H9 (cell line): Measurements from ENCODE around the gene IFNL3. TPM values are rescaled to one million over a fixed set of nuclear protein-coding genes. Genes with fewer than 3 reads are reported as not detected.

Experiments
- DNase-seq: peaks from one replicate; pipeline ENCODE4 v3.0.0-alpha.2; 2017
- H2AFZ ChIP-seq: one replicate; pipeline ENCODE4 v1.6.1; 2013; ENCODE audit warnings: mild to moderate bottlenecking, low read length, control low read depth, moderate library complexity
- H2AK5ac ChIP-seq: 2 replicates; pipeline ENCODE4 v1.6.1; 2013; ENCODE audit warnings: low read length, control low read depth, mixed read lengths; ENCODE audit not compliant: insufficient read length
- H2BK120ac ChIP-seq: one replicate; pipeline ENCODE4 v1.6.1; 2013; ENCODE audit warnings: low read depth, mild to moderate bottlenecking, low read length, control low read depth, inconsistent platforms; ENCODE audit not compliant: poor library complexity, severe bottlenecking
- H2BK12ac ChIP-seq: 2 replicates; pipeline ENCODE4 v1.6.1; 2013; ENCODE audit warnings: low read length, control low read depth, mixed read lengths, low read depth; ENCODE audit not compliant: insufficient read length
- H2BK15ac ChIP-seq: 2 replicates; pipeline ENCODE4 v1.6.1; 2013; ENCODE audit warnings: low read depth, low read length, control low read depth
- H2BK20ac ChIP-seq: one replicate; pipeline ENCODE4 v1.6.1; 2013; ENCODE audit warnings: low read depth, mild to moderate bottlenecking, low read length, control low read depth, inconsistent platforms; ENCODE audit not compliant: poor library complexity, severe bottlenecking
- H2BK5ac ChIP-seq: 2 replicates; pipeline ENCODE4 v1.6.1; 2013; ENCODE audit warnings: low read length, control low read depth, mixed read lengths; ENCODE audit not compliant: insufficient read length
- H3K14ac ChIP-seq: 2 replicates; pipeline ENCODE4 v1.6.1; 2013; ENCODE audit warnings: low read length, control low read depth; ENCODE audit not compliant: insufficient read depth
- H3K18ac ChIP-seq: 2 replicates; pipeline ENCODE4 v1.6.1; 2013; ENCODE audit warnings: low read depth, mild to moderate bottlenecking, mixed read lengths, low read length, control low read depth; ENCODE audit not compliant: insufficient read length
- H3K23ac ChIP-seq: 2 replicates; pipeline ENCODE4 v1.6.1; 2013; ENCODE audit warnings: low read length, control low read depth, mixed read lengths, low read depth; ENCODE audit not compliant: insufficient read length
- H3K23me2 ChIP-seq: 2 replicates; pipeline ENCODE4 v1.6.1; 2013; ENCODE audit warnings: low read depth, mild to moderate bottlenecking, mixed read lengths, low read length, control low read depth; ENCODE audit not compliant: insufficient read length, poor library complexity, severe bottlenecking
- H3K27ac ChIP-seq: 2 replicates; pipeline ENCODE4 v1.5.1; 2013; ENCODE audit warnings: low read length, control low read depth, mixed read lengths, low read depth; ENCODE audit not compliant: insufficient read length
- H3K27me3 ChIP-seq: 2 replicates; pipeline ENCODE4 v1.6.1; 2013; ENCODE audit warnings: low read length, control low read depth, inconsistent platforms; ENCODE audit not compliant: insufficient read depth
- H3K4ac ChIP-seq: 2 replicates; pipeline ENCODE4 v1.6.1; 2013; ENCODE audit warnings: low read depth, mild to moderate bottlenecking, control low read depth, inconsistent platforms, low read length, moderate library complexity
- H3K4me1 ChIP-seq: 2 replicates; pipeline ENCODE4 v1.6.1; 2013; ENCODE audit warnings: low read length, control low read depth, inconsistent platforms; ENCODE audit not compliant: insufficient read depth
- H3K4me2 ChIP-seq: 2 replicates; pipeline ENCODE4 v1.6.1; 2013; ENCODE audit warnings: low read length, control low read depth, mixed read lengths; ENCODE audit not compliant: insufficient read length, insufficient read depth
- H3K56ac ChIP-seq: 2 replicates; pipeline ENCODE4 v1.6.1; 2013; ENCODE audit warnings: low read depth, mild to moderate bottlenecking, mixed read lengths, low read length, control low read depth; ENCODE audit not compliant: insufficient read length
- H3K79me1 ChIP-seq: 2 replicates; pipeline ENCODE4 v1.6.1; 2013; ENCODE audit warnings: low read depth, mild to moderate bottlenecking, moderate library complexity, low read length, control low read depth, inconsistent platforms; ENCODE audit not compliant: insufficient read depth, poor library complexity, severe bottlenecking
- H3K79me2 ChIP-seq: 2 replicates; pipeline ENCODE4 v1.6.1; 2013; ENCODE audit warnings: low read length, control low read depth, inconsistent platforms; ENCODE audit not compliant: insufficient read depth
- H3K9ac ChIP-seq: 2 replicates; pipeline ENCODE4 v1.6.1; 2013; ENCODE audit warnings: low read length, control low read depth, mixed read lengths; ENCODE audit not compliant: insufficient read length; ENCODE audit errors: extremely low read depth
- H3K9me3 ChIP-seq: one replicate; pipeline ENCODE4 v1.6.1; 2013; ENCODE audit warnings: low read depth, low read length, inconsistent platforms; ENCODE audit not compliant: control insufficient read depth
- H3T11ph ChIP-seq: one replicate; pipeline ENCODE4 v1.6.1; 2013; ENCODE audit warnings: mild to moderate bottlenecking, low read length, control low read depth, inconsistent platforms
- H4K20me1 ChIP-seq: one replicate; pipeline ENCODE4 v1.6.1; 2013; ENCODE audit not compliant: control insufficient read depth, insufficient read length, insufficient read depth
- H4K5ac ChIP-seq: 2 replicates; pipeline ENCODE4 v1.6.1; 2013; ENCODE audit warnings: low read depth, mild to moderate bottlenecking, mixed read lengths, low read length, control low read depth; ENCODE audit not compliant: insufficient read length
- H4K8ac ChIP-seq: replicated peaks from 2 replicates; pipeline ENCODE4 v1.6.1; 2013; ENCODE audit warnings: low read length, control low read depth, mixed read lengths, low read depth; ENCODE audit not compliant: insufficient read length
- H4K91ac ChIP-seq: 2 replicates; pipeline ENCODE4 v1.6.1; 2013; ENCODE audit warnings: low read depth, mild to moderate bottlenecking, moderate library complexity, mixed read lengths, low read length, control low read depth; ENCODE audit not compliant: insufficient read length
- H3K27ac Mint-ChIP-seq, 3 experiments: 2 replicates in 2 of 3; 3 replicates in 1 of 3; pipeline ENCODE4 v1.8.0; 2020 to 2021; ENCODE audit warnings: mixed read lengths in 3 of 3, mild to moderate bottlenecking in 1 of 3, moderate library complexity in 1 of 3
- H3K27me3 Mint-ChIP-seq: 2 replicates; pipeline ENCODE4 v1.8.0; 2021; ENCODE audit warnings: low read depth, mild to moderate bottlenecking, moderate library complexity, mixed read lengths
- H3K36me3 Mint-ChIP-seq, 3 experiments: 2 replicates in 2 of 3; 3 replicates in 1 of 3; pipeline ENCODE4 v1.8.0; 2020 to 2021; ENCODE audit warnings: low read depth in 3 of 3, mixed read lengths in 3 of 3; ENCODE audit not compliant: insufficient read depth in 1 of 3
- H3K4me1 Mint-ChIP-seq, 2 experiments: 2 replicates each; pipeline ENCODE4 v1.8.0; 2020; ENCODE audit warnings: mixed read lengths in 2 of 2
- H3K4me3 Mint-ChIP-seq, 2 experiments: 2 replicates in 1 of 2; 3 replicates in 1 of 2; pipeline ENCODE4 v1.8.0; 2020 to 2021; ENCODE audit warnings: mild to moderate bottlenecking in 2 of 2, mixed read lengths in 2 of 2, moderate library complexity in 1 of 2
- H3K9me3 Mint-ChIP-seq, 2 experiments: 2 replicates in 1 of 2; 3 replicates in 1 of 2; pipeline ENCODE4 v1.8.0; 2020; ENCODE audit warnings: mild to moderate bottlenecking in 2 of 2, mixed read lengths in 2 of 2, moderate library complexity in 1 of 2
- WGBS: extraction: QIAGEN DNeasy Blood & Tissue Kit; methylation state at CpG from one replicate; pipeline ENCODE4 v1.1.7; 2013; ENCODE audit warnings: missing lambda C conversion rate, low lambda C conversion rate, mixed read lengths; ENCODE audit not compliant: insufficient read length; ENCODE audit errors: extremely low coverage; 5-methylcytosine and 5-hydroxymethylcytosine counted together
- total RNA-seq: library from RNA; stranded (reverse); gene quantifications from 2 replicates; pipeline ENCODE4 v1.2.1, GENCODE V29; 2021
- TF ChIP-seq, protein P1 (sequence below): fragments of 200-600 bp; sonication (generic); conservative IDR thresholded peaks from 3 replicates; pipeline ENCODE4 v1.8.0; 2021; ENCODE audit warnings: antibody characterized with exemption, mild to moderate bottlenecking

Gene IFNL3
- total RNA-seq, 1 experiment from 2014 or later = not detected

DNA sequence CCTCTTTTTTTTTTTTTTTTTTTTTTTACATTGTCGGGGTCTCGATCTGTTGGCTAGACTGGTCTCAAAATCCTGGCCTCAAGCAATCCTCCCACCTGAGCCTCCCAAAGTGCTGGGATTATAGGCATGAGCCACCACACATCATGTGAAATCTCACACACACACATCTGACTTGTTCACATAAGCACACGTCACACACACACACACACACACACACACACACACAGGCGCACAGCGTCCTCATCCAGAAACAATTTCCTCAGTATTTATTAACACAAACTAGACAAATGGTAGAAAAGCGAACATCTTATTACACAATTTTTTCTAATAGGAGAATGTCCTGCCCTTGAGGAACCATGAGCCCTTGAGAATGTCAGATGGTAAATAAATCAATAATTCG, 35.6 kb downstream of the IFNL3 start:
- H3K23ac ChIP-seq = no peak overlapping the region
- H2BK120ac ChIP-seq = no peak overlapping the region
- no peaks in the 10 kb centered on the region for H3K23me2 ChIP-seq
- H4K91ac ChIP-seq = no peak overlapping the region
- no peak overlapping the region for H4K5ac ChIP-seq
- no peak overlapping the region for H4K8ac ChIP-seq
- no peak overlapping the region for H3K4me2 ChIP-seq
- no peak overlapping the region for H3K14ac ChIP-seq
- H2BK12ac ChIP-seq = no peak overlapping the region
- H2BK20ac ChIP-seq = no peak overlapping the region
- H4K20me1 ChIP-seq = no peaks in the 10 kb centered on the region
- no peak overlapping the region for H3K4ac ChIP-seq
- H3K9me3 ChIP-seq = no peaks in the 10 kb centered on the region
- no peak for DNase-seq
- no peak overlapping the region for H3K9ac ChIP-seq
- H2AFZ ChIP-seq = no peak overlapping the region
- no peaks in the 10 kb centered on the region for H3K79me2 ChIP-seq
- H2BK15ac ChIP-seq = no peak overlapping the region
- no peaks in the 10 kb centered on the region for H3K4me1 ChIP-seq
- no peaks in the 10 kb centered on the region for H3K79me1 ChIP-seq
- no peak overlapping the region for H2AK5ac ChIP-seq
- TF ChIP-seq, protein P1, sequence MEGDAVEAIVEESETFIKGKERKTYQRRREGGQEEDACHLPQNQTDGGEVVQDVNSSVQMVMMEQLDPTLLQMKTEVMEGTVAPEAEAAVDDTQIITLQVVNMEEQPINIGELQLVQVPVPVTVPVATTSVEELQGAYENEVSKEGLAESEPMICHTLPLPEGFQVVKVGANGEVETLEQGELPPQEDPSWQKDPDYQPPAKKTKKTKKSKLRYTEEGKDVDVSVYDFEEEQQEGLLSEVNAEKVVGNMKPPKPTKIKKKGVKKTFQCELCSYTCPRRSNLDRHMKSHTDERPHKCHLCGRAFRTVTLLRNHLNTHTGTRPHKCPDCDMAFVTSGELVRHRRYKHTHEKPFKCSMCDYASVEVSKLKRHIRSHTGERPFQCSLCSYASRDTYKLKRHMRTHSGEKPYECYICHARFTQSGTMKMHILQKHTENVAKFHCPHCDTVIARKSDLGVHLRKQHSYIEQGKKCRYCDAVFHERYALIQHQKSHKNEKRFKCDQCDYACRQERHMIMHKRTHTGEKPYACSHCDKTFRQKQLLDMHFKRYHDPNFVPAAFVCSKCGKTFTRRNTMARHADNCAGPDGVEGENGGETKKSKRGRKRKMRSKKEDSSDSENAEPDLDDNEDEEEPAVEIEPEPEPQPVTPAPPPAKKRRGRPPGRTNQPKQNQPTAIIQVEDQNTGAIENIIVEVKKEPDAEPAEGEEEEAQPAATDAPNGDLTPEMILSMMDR = no peak
- H3K4me1 Mint-ChIP-seq = 0 out of 4 replicates have a peak, but pooled peaks cover 0 to 6% of the 10 kb centered on the region in 2 experiments
- H2BK5ac ChIP-seq = no peak overlapping the region
- no peaks in the 10 kb centered on the region for H3K27me3 ChIP-seq
- no peak overlapping the region for H3K27ac Mint-ChIP-seq
- no peak overlapping the region for H3K27ac ChIP-seq
- H3K36me3 Mint-ChIP-seq = no peaks in the 10 kb centered on the region
- H3K9me3 Mint-ChIP-seq = no peaks in the 10 kb centered on the region; a peak in 2 of 5 replicates
- H3K18ac ChIP-seq = no peak overlapping the region
- H3T11ph ChIP-seq = no peak overlapping the region
- H3K27me3 Mint-ChIP-seq = peaks cover 8% of the 10 kb centered on the region
- no CpG with 5 or more reads among the region's 7 CpGs for WGBS
- no peak overlapping the region for H3K4me3 Mint-ChIP-seq
- H3K56ac ChIP-seq = no peak overlapping the region
